COLO668 (cell line): ENCODE measurements around the gene SEMA5B.

Source experiments
- DNase-seq: peaks from one replicate; lab custom pipeline; 2025; ENCODE audit not compliant: unreplicated experiment; lab: John Stamatoyannopoulos, UW

Gene SEMA5B

DNA sequence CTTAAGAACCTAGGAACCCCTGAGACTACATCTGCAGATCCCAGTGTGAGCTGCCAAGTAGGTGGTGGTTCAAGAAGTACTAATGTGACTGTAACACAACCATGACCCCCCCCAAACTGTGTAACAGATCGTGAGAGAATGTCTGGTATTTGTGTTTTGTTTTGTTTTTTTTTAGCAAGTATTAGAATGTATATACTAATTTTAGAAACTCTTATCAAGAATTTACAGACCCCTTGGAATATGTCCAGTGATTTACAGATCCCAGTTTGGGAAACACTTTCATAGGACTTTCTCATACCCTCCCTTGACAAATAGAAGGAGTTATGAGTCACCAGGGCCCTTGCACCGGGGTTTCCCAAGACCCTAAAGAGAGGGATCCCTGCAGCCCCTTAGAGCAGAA, 79.8 kb downstream of the SEMA5B start:
- no peak for DNase-seq

- DNase-seq, result no peak
Observed at GRCh38 chr3:122947196-122947595, 80.4 kb downstream of the SEMA5B start.

- DNase-seq, result no peak
Observed at GRCh38 chr3:122946185-122946584, 81.4 kb downstream of the SEMA5B start.

- no peak for DNase-seq
Observed at GRCh38 chr3:122945230-122945629, 82.3 kb downstream of the SEMA5B start.

DNA sequence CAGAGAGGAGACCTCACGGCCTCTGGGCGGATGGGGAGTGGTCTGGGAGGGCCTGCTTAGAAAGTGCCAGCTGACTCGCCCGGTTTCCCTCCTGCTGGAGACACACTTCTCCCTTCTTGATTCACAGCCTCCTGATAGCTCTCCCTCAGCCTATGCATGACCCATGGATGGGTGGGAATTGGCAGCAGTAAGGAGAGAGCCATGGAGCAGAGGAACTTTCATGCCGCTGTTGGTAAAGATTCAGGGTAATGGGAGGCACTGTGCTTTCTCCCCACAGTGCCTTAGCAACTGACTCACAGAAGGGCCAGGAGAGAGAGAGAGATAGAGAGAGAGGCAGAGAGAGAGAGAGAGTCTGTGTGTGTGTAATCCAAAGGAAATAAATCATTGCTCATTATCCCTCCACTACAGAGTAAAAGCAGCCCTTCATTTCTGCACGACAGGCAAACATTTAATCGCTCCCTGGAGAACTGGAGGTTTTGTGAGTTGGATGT, 82.8 kb downstream of the SEMA5B start:
- no peak for DNase-seq

DNA sequence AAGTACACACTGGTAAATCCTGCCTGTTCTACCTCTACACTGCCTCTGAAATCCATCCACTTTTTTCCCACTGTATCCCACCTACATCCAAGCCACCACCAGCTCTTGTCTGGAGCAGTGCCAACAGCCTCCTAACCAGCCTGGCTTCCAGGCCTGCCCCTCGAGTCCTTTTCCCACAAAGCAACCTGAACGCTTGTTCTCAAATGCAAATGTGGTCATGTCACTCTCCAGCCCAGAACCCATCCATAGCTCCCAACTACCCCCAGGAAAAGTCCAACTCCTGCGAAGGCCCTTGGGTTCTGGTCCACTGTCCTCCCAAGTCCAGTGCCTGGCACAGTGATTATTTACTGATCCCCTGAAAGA, 83.8 kb downstream of the SEMA5B start:
- no peak for DNase-seq

DNA sequence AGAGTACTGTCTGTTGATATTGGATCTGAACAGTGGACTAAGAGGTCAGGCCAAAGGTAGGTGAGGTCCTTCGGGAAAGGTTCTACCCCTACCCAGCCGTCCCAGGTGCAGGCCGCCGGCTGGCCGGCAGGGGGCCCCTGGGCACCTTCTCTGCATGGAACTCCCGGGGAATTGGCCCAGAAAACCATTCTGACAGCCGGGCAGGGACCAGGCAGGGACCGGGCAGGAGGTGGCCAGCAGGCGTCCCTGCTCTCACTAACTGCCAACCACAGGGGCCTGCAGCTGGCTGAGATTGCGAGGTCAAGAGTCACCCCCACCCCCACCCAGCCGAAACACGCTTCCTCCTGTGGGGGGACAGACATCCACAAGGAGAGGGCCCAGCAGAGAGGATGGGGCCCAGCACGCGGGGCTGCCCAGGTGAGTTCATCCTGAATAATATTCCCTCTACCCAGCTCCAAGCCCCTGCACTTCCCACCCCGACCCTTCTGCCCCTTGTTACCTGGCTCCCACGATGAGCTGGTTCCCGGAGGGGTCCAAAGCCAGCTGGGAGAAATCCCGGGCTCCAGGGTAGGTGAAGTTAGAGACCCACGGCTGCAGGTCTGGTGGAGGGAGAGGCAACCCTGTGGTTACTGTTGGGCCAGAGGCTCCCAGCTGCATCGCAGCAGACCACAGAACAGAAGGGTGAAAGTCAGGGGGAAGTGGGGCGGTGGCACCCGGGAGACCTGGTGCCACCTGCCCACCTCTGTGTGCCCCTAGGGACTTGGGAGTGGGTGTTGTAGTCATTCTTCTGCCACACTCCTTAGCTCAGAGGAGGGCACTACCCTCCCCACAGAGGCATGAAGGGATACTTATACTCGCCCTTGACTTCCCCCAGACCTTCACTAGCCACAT, 84.4 kb downstream of the SEMA5B start:
- DNase-seq, result peak; percentile 45

DNA sequence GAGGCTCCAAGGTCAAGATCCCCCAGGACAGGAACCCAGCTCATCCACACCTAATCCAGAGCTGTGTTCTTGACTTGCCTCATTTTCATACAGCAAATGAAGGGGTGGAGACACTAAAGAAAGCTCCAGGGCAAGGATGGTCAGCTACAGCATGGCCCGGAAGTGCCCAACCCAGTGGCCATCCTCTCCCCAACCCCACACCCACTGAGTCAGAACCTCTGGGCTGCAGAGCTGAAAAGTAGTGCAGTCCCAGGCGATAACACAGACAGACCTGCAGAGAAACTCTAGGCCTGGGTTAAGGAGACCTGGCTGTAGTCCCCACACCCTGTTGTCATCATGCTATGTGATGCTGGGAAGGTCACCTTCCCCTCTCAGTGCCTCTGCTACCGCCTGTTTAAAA, 85.3 kb downstream of the SEMA5B start:
- DNase-seq, result no peak

- DNase-seq, result no peak
Observed at GRCh38 chr3:122941228-122942206, 86.0 kb downstream of the SEMA5B start.

- no peak for DNase-seq
Observed at GRCh38 chr3:122940628-122941086, 86.9 kb downstream of the SEMA5B start.

- no peak for DNase-seq
Observed at GRCh38 chr3:122938783-122939425, 88.7 kb downstream of the SEMA5B start.

- DNase-seq, result no peak
Observed at GRCh38 chr3:122937745-122938144, 89.8 kb downstream of the SEMA5B start.

DNA sequence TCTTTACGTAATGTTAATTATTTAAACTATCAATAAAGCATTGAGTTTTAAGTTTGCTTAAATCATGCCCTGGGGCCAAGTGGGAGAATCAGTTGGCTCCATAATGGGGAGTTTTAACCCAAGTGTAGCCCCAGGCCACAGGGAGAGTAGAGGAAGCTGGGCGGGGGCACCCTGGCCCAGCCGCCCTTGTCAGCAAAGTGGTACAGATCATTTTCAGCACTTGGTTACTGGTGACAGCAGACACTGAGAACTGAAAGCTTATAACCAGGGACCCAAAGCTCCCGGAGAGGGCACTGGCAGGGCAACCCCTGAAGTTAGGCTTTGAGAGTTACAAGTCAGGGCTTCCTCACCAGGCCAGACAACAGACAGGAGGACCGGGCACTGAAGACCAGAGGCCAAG, 90.6 kb downstream of the SEMA5B start:
- DNase-seq, result no peak

GRCh38 chr3:122936335-122936734, 91.2 kb downstream of the SEMA5B start:
- DNase-seq, result no peak

GRCh38 chr3:122934251-122934650, 93.3 kb downstream of the SEMA5B start:
- DNase-seq, result no peak

DNA sequence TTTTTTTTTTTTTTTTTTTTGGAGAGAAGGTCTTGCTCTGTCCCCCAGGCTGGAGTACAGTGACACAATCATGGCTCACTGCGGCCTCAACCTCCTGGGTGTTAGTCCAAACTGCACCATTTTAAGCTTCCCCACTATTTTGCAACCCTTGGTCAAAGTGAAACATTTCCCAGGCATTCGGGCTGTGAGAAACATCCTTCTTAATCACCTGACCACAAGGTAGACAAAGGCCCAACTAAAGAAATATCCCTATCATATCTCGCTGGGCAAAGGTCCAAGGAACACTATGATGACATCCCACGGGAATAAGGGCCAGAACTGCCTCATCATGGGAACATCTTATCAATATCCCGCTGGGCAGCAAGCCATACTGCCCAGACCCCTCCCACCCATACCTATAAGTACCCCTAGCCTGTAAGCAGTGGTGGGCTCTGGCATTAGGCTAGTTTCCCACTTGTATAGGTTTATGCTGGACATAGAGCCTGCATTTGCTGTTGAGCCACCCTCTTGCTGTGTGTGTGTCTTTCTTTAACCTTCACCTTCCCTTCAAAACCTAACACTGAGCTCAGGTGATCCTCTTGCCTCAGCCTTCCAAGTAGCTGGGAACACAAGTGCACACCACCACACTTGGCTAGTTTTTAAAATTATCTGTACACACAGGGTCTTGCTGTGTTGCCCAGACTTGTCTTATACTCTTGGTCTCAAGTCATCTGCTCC, 95.2 kb downstream of the SEMA5B start:
- no peak for DNase-seq

- no peak for DNase-seq
Observed at GRCh38 chr3:122931636-122932035, 95.9 kb downstream of the SEMA5B start.

DNA sequence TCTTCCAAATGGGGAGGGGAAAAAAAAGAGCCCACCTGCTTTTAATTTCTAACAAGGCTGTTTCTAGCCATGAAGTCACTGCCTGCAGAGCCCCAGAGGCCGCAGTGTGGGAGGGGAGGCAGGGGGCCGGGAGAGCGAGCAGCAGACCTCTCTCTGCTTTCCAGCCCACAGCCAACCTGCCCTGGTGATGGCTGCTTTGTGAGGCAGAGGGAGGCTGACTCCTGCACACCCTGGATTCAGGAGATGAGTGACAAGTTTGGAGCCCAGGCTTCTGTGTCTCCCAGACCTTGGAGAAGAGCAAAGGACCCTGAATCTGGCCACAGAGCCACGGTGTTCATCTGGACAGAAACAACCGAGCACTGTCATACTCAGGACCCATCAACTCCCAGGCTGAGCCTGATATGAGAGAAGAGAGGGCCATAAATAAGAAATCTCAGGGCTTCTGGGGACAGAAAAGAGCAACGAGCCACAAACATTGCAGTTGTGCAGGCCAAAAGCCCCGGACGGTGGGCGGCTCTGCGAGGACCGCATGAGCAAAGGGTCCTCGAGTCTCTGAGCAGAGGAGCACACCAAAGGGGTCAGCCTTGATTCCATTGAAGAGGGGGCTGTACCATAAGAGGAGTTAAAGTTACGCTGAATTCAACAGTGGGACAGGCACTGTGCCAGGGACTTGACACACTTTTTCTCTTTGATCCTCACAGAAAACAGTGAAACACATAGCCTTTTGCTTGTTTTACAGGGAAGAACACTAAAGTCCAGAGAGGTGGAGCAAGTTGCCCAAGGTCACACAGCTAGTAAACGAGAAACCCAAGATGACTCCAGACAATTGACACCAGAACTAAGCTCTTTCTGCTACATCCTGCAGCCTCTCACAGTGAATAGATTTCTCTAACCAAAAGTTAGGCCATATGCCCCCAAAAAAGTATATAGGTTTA, 97.2 kb downstream of the SEMA5B start:
- DNase-seq, result no peak
